Posterior cingulate gyrus (tissue), 11 donors: Measurements from ENCODE around the gene RARG.
A peak's percentile ranks its signal among the peaks of the same experiment; 100 is the strongest.
"Not testable (repeated sequence)": the region's sequence is repeated elsewhere in the genome, so short reads cannot be mapped to it uniquely, and the experiment has no call there.

ENCODE experiments used
- DNase-seq, 10 donors: peaks; one replicate each; pipeline versions ENCODE4 v3.0.0 to v3.0.0-alpha.2; 2020 to 2021; ENCODE audit warnings: mixed read lengths in 3 of 10
- intact Hi-C: fragments of 100-400 bp; cut with DNase I; formaldehyde crosslinking; loops from one replicate; pipeline ENCODE4 v1.15.1; 2023

The RARG gene

GRCh38 chr12:53214221-53214620 lies 17.8 kb downstream of the RARG start:
- peak in 2 of 10 donors; percentile 19 to 55 for DNase-seq
- intact Hi-C loops: no loop called here

GRCh38 chr12:53213348-53213747 lies 18.7 kb downstream of the RARG start:
- intact Hi-C loops: loop anchor here (1.0 to 2.0 kb wide), 4 partner anchors 38 to 131 kb away; partner anchors contain the start of gene AAAS
- peak; percentile 76 to 98 (median 90) for DNase-seq

- intact Hi-C loops: loop anchor here (1.0 to 2.0 kb wide), 4 partner anchors 38 to 132 kb away; partner anchors contain the start of gene AAAS
- peak in 2 of 10 donors; percentile 76 to 77 for DNase-seq
Measured at GRCh38 chr12:53212931-53213330, 19.1 kb downstream of the RARG start.

DNA sequence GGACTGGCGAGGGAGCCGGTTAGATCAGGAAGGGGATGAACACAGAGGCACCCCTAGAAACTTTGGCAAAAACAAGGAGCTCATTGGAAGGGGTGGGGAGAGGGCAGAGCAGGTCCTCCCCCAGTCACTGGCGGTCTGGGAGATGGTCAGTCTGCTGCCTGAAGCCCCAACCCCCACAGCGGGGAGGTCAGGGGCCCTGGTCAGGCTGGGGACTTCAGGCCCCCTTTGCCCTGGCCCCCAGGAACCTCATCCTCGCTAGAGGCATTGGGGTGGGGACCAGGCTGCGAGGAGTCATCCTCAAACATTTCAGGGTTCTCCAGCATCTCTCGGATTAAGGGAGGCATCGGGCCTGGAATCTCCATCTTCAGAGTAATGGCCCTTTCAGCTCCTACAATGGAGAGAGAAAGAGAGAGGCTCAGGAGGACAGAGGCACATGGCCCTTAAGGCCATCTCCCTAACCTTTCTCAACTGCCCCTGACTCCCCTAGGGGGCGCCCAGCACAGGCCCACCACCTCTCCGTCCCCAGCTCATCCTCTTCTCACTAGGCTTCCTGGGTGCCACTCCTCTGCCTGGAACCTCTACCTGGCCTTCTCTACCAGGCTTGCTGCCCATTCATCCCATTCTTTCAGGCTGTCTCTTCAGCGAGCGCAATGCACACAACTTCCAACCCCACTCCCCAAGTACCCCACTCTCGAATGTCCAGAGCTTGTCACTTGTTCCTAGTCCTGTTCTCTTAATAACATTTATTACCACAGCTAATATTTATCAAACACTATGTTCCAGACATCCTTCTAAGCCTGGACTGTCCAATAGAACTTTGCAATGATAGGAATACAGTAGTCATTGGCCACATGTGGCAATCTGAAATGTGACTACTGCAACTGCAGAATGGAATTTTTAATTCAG lies 20.3 kb downstream of the RARG start:
- intact Hi-C loops: loop anchor here (2.0 kb wide), 1 partner anchor 133 kb away; no protein-coding TSS in a partner anchor
- peak in 2 of 10 donors; percentile 59 to 67 for DNase-seq

- peak in 1 of 10 donors; percentile 47 for DNase-seq
- intact Hi-C loops: no loop called here
Measured at GRCh38 chr12:53210843-53211242, 21.2 kb downstream of the RARG start.

DNA sequence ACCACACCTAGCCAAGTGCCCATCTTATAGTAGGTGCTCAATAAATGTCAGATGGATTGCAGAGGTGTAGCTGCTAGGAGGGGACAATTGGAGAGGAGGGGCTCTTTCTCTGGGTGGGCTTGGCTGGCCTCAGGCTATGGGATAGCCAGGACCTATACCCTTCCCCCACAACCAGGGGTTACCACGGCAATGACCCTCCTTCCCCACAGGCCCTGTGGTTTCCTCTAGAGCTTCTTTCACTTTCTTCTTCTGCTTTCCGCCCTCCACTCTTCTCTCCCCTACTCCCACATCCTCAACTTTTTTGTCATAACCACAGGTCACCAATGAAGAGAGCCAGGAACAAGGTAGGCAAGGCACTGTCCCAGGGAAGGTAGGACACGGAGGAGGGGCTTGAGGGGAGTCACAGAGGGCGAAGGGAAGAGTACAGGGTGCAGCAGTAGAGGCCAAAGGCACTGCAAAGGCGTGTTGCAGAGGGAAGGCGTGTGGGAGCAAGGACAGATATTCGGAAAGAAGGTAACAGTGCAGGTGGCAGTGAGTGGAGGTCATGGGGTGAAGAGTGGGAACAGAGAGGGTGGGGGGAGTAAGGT lies 23.0 kb downstream of the RARG start:
- DNase-seq: peak in 2 of 10 donors; percentile 18 to 43
- intact Hi-C loops: no loop called here

- peak in 1 of 10 donors; percentile 2 for DNase-seq
- intact Hi-C loops: no loop called here
Measured at GRCh38 chr12:53208435-53208834, 23.6 kb downstream of the RARG start.

DNA sequence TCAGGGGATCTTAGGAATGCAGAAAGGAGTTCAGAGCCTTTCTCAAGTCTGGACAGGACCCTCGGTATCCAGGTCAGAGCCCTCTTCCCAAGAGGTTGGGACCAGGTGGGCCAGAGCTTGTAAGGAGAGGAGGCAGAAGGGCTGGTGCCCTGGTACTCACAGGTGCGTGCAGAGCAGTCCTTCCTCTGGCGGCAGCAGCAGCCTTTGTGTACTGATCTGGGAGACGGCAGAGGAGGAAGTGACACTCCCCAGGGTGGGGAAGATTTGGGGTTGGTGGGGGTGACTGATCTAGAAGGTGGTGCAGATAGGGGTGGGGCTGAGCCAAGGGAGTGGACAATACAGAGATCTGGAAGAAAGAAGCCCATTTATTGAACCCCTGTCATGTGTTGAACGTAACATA lies 25.0 kb downstream of the RARG start, which contains the start of gene ITGB7:
ITGB7 (minus strand) TSS at position 210 of the 400 bp plus-strand sequence. CDS start 6,808 bp downstream, outside the sequence.
- intact Hi-C loops: no loop called here

DNA sequence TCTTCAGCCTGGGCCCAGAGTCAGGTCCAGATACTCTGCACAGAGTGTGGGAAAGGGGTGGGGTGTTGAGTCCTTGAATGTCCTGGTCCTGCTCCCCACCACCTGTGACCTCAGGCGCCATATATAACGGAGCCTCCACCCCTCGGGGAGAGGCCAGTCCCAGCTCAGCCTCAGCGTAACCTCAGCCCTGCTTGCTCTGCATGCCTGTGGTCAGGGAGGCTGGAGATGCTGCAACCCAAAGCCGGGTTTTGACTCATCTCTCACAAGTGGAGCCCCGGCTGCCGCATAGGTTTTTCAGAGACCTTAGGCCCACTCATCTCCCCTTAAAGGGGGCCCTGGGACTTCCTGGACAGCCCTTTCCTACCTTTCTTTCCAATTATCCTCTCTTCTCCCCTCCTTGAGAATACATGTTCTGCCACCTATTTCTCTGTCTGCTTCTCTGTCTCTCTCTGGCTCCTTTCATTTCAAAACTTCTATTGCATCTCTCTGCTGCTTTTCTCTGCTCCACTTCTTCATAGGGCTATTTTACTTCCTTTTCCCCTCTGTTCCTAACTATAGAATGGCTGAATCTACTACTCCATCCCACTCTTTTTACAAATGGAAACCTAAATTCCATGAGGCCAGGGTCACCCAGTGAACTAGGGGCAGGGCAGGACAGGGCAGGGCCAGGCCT lies 26.1 kb downstream of the RARG start:
- intact Hi-C loops: no loop called here
- DNase-seq: peak in 1 of 10 donors; percentile 62

More for the DNA sequence above, 25.0 kb downstream of the RARG start, which contains the start of gene ITGB7:
- DNase-seq: peak in 1 of 10 donors; percentile 42

DNA sequence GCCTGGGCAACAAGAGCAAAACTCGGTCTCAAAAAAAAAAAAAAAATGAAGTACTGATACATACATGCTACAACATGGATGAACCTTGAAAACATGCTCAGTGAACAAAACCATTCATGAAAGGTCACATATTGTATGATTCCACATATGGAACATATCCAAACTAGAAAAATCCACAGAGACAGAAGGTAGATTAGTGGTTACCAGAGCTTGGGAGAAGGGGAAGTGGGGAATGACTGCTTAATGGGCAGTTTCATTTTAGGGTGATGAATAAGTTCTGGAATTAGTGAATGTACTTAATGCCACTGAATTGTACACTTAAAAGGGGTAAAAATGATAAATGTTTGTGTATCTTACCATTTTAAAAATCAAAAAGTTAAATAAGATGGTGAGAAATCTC lies 27.7 kb downstream of the RARG start:
- intact Hi-C loops: no loop called here
- no peak for DNase-seq

DNA sequence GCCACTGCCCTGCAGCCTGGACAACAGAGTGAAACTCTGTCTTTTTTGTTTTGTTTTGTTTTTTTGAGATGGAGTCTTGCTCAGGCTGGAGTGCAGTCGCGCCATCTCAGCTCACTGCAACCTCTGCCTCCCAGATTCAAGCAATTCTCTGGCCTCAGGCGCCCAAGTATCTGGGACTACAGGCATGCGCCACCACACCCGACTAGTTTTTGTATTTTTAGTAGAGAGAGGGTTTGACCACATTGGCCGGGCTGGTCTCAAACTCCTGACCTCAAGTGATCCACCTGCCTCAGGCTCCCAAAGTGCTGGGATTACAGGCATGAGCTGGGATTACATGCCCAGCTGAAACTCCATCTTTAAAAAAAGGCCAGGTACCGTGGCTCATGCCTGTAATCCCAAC lies 29.7 kb downstream of the RARG start:
- intact Hi-C loops: not testable (repeated sequence)
- DNase-seq: peak in 1 of 10 donors; percentile 43

DNA sequence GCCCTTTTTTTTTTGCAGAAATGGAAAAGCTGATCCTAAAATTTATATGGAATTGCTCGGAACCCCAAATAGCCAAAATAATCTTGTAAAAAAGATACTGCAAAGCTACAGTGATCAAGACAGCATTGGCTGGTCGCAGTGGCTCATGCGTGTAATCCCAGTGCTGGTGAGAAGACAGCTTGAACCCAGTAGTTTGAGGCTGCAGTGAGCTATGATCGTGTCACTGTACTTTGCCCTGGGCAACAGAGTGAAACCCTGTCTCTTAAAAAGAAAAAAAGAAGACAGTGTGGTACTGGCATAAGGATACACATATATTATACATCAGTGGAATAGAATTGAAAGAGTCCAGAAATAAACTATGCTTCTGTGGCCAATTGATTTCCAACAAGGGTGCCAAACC lies 30.4 kb downstream of the RARG start:
- intact Hi-C loops: no loop called here
- no peak for DNase-seq

DNA sequence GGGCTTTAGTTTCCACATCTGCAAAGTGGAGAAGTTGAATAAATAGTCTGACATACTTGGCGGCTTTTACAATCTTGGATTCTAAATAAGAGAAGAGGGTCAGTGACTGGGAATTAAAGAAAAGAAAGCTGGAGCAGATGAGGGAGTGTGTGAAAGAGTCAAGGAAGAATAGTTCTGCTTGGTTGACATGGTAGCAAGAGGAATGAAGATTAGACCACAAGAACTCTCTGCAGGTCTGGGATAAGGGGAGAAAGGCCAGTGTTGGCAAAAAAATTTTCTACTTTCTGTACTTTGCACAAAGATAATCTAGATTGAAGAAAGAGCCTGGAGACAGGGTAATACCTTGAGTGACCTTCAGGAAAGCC lies 30.9 kb downstream of the RARG start:
- intact Hi-C loops: no loop called here
- no peak for DNase-seq

DNA sequence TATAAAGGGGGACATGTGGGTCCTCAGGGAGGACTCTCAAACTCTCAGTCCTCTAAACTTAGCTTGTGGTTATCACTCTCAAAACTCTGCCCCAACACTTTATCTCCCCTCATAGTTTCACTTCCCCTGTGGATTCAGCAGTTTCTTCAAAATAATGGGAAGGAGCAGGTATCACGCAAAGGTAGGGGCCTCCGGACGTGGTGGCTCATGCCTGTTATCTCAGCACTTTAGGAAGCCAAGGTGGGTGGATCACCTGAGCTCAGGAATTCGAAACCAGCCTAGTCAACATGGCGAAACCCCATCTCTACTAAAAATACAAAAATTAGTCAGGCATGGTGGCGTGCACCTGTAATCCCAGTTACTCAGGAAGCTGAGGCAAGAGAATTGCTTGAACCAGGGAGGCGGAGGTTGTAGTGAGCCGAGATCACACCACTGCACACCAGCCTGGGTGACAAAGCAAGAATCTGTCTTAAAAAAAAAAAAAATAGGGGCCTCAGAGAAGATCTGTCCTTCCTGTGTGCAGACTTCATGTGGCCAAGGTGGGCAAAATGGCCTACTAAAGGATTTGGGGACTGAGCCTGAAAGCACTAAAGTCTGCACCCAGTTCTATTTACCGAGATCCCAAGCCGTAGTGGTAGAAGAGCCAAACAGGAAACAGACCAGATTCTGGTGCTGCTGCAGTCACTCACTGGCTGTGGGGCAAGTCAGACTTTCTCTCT lies 31.4 kb downstream of the RARG start:
- intact Hi-C loops: no loop called here
- DNase-seq: peak in 1 of 10 donors; percentile 31

GRCh38 chr12:53200107-53200457 lies 31.9 kb downstream of the RARG start:
- DNase-seq: no peak
- intact Hi-C loops: no loop called here

DNA sequence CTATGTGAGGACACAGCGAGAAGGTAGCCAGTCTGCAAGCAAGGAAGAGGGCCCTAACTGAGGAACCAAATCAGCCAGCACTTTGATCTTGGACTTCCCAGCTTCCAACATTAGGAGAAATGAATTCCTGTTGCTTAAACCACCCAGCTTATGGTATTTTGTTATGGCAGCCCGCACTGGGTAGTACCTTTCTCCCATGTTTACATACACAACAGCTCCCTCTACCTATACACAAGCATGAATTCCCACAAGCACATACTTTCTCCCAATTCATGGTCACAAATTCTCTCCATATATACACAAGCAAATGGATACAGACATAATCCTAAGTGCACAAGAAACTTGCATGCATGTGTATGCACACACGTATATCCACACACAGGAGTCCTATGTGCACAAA lies 32.3 kb downstream of the RARG start:
- DNase-seq: no peak
- intact Hi-C loops: loop anchor here (5.0 kb wide), 1 partner anchor 132 kb away; no protein-coding TSS in a partner anchor

DNA sequence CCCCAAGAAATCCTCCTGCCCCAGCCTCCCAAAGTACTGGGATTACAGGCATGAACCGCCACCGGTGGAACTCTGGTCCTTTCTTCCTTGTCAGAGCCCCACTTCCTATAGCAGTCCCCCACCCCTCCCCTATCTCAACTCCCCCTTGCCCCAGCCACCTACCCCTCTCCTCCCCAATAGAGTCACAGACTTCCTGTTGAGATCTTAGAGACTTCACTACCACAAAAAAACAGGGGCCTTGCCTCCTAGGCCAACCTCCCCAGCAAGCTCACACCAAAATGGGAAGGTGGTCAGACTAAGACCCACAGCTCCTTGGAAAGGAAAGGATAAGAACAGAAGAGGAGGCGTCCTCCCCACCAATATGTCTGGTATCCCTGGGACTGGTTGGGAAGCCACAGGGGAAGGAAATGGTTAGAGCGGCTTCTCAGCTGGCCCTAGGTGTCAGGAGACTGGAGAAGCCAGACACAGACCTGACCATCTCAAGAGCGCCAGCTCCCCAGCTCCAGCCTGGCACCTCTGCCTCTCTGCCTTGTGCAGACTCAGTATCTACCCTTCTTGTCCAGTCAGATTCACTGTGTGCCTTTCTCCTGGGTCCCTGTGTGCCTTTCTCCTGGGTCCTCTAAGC lies 33.4 kb downstream of the RARG start:
- no peak for DNase-seq
- intact Hi-C loops: loop anchor here (5.0 kb wide), 1 partner anchor 131 kb away; no protein-coding TSS in a partner anchor

DNA sequence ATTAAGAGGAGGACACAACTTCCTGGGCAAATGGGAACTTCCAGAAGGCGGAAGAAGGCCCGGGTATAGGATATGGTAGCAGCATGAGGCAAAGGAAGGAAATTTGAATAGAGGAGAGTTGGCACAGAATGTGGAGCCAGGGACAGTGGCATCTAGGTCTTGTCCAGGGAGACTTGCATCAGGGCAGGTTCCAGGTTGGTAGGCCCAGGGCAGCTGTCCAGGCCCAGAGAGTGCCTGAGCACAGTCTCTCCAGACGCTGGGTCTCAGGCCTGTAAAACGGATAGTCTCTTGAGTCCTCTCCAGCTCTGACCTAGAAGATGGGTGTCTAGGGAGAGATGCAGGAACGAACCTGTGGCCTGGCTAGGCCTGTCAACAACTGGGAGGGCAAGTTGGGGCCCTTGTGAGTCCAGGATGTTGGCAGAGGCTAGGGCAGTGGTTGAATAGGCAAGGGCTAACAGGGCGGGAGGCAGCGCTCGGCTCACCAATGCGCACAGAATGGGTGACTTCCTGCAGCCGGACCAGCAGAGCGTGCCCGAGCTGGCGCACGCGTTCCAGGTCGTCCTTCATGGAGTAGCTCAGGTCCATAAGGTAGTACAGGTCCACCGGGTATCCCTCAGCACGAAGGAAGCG lies 34.9 kb downstream of the RARG start:
- DNase-seq: no peak
- intact Hi-C loops: loop anchor here (1.0 to 5.0 kb wide), 2 partner anchors 38 to 130 kb away; no protein-coding TSS in a partner anchor

- intact Hi-C loops: loop anchor here (5.0 kb wide), 1 partner anchor 129 kb away; no protein-coding TSS in a partner anchor
- DNase-seq: no peak
Measured at GRCh38 chr12:53196486-53196885, 35.5 kb downstream of the RARG start.
